GM12874 (cell line): ENCODE measurements around the gene CCDC107.

Experiments used
- TF ChIP-seq, protein P1 (sequence below): IDR thresholded peaks from 2 replicates; pipeline ENCODE4 v1.5.1; 2011; ENCODE audit warnings: low read depth, mild to moderate bottlenecking, control low read depth, low read length, moderate library complexity; ENCODE audit not compliant: insufficient read depth

Gene CCDC107

DNA sequence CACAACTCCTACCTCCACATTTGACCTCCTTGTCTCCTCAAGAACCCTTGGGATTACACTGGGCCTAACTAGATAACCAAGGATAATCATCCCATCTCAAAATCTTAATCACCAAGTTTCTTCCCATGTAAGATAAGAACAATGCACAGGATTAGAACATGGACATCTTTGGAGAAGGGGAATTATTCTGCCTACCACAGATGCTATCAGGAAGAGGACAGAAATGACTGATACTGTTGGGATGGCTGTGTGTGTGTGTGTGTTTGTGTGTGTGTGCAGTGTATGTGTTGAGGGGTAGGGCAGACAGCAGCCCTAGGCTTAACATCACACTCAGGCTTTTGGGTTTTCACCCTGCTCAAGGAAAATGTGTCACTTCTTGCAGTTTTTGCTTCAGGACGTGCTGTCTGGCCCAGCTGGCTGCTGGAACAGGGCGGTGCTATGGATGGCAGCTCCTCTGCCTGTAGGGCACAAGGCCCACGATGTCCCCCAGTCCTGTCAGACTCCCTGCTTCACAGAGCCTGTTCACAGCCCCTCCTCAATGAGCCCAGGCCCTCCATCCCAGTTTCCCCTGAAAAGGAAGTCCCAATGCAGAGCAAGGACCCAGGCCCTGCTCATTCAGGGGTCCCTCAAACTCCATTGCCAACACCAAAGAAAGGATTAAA lies 23.4 kb downstream of the CCDC107 start:
- TF ChIP-seq, protein P1, sequence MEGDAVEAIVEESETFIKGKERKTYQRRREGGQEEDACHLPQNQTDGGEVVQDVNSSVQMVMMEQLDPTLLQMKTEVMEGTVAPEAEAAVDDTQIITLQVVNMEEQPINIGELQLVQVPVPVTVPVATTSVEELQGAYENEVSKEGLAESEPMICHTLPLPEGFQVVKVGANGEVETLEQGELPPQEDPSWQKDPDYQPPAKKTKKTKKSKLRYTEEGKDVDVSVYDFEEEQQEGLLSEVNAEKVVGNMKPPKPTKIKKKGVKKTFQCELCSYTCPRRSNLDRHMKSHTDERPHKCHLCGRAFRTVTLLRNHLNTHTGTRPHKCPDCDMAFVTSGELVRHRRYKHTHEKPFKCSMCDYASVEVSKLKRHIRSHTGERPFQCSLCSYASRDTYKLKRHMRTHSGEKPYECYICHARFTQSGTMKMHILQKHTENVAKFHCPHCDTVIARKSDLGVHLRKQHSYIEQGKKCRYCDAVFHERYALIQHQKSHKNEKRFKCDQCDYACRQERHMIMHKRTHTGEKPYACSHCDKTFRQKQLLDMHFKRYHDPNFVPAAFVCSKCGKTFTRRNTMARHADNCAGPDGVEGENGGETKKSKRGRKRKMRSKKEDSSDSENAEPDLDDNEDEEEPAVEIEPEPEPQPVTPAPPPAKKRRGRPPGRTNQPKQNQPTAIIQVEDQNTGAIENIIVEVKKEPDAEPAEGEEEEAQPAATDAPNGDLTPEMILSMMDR, result no peak

DNA sequence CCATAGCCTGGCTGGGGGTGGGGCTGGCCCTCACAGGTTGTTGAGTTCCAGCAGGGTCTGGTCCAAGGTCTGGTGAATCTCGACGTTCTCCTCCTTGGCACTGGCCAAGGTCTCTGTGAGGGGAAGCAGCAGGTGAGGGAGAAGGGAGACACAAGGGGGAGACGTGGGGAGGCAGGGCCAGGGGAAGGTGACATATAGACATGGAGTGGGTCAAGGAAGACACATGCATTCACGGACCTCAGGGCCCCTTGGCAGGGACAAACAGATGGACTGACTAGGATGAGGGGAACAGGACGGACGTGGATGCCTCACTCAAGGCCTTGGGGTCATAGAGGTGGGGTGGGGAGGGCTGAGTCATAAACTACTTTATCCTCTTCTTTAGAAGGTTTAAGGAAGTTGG lies 24.0 kb downstream of the CCDC107 start:
- TF ChIP-seq, protein P1, result no peak

DNA sequence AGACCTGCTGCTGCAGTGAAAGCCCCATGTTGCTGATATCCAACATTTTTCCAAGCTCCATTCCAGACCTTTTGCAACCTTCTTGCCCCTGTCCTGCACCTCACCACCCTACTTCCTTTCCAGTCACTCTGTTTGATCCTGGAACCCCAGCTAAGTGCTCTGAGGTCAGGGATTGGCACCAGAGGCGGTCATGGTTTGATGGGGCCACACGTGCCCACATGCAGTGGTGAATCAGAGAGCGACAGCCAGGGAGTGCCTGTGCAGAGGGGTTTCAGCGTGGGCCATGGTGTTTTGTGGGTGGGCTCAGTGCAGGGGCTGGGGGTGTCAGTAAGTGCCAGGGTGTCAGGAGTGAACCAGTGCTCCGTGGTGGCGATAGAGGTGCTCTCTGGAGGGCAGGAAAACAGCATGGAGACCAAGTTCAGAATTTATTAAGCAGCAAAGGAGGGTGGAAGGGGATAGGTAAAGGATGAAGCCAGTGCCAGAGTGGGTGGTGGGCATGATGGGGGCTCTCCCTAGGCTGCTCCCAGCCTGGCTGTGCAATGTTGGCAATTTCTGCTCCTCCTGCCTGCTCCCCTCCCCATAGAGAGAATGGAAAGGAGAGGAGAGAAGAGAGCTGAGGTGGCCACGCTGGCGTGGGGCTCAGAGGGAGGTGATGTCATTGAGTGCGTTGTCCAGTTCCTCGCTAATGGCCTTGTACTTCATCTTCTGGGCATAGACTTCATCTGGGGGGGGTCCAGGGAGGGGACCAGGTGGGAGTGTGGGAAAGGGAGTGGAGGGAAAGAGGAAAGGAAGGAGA lies 24.6 kb downstream of the CCDC107 start:
- TF ChIP-seq, protein P1, result no peak

DNA sequence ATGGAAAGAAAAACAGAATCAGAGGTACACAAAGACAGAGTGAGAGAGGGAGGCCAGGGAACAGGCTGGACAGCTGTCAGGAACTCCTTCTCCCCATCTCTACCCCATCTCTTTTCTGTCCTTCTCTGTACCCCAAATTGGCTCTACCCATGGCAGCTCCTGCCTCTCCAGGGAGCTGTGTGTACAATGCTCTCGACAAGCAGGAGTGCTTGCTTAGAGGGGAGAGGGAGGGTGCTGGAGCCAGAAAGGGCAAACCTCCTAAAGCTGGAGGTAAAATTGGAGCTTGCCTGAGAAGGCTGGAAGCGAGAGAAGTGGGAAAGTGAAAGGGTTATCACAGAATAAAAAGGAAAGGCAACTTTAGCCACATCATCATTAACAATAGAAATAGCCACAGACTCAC lies 25.2 kb downstream of the CCDC107 start:
- TF ChIP-seq, protein P1, result no peak

DNA sequence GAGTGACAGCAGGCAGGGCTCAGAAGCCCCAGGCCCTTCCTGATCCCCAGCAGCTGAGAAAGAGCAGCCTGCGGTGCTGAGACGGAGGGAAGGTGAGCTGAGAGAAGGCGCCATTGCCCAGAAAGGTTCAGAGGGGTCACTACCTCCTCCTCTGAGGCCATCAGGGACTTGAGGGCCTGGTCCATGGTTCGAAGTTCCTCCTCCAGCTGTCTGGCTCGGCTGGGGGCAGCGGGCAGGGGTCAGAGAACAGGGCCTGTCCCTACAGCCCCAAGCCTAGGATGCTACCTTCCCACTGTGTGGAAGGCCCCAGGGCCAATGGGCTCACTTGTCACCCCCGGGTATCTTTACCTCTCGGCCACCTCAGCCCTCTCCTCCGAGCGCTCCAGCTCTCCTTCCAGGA lies 26.8 kb downstream of the CCDC107 start:
- TF ChIP-seq, protein P1, result no peak

DNA sequence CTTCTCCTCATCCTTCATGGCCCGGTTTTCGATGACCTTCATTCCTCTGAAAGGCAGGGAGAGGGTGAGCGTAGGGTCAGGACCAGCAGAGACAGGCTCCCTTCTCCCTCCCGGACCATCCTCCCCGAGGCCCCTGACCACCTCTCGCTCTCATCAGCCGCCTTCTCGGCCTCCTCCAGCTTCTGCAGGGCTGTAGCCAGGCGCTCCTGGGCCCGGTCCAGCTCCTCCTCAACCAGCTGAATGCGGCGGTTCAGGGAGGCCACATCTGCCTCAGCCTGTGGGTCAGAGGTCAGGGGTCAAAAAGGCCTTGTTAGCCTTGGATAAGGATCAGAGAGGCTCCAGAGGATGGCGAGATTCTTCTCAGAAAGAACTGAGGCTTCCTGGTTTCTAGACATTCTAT lies 27.4 kb downstream of the CCDC107 start:
- TF ChIP-seq, protein P1, result no peak

DNA sequence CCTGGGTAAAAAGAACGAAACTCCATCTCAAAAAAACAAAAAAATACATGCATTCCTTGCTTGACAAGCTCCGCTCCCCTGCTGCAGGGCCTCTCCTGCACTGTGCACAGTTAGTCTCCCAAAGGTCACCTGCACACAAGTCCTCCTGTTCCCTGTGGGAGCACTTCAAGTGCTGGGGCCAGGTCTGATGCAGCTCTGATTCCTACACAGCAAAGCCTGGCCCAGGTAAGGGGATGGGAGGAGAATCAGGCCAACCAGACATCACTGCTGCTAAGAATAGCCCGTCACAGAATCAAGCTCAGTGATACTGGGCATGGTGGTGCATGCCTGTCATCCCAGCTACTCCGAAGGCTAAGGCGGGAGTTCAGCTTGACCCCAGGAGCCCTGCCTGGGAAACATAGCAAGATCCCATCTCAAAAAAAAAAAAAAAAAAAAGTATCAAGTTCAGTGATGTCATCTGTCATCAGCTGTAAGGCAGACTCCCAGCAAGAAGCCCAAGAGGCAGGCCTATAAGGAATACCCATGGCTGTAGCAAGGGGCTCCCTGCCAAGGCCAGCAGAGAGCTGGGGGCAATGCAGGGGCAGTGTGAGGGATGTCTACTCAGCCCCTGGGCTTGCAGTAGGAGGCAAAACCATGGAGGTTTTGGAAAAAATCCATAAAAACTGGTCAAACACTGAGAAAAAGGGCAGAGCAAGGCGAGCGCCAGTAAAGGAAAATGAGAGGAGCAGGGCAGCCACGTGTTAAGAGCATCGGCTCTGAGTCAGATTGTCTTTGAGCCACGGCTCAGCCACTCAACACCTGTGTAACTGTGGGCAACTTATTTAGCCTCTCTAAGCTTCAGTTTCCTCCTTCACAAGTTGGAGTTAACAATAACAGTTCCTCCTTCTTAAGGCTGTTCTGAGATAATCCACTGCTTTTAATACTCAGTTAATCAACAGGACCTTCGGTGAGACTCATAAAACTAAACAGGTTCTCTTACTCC lies 28.4 kb downstream of the CCDC107 start:
- TF ChIP-seq, protein P1, result no peak
